NCI-H187 treated with DMSO at 0.1 percent for 48 hours (cell line): ENCODE data around the gene ZACN.

Experiments
- DNase-seq: peaks from one replicate; lab custom pipeline; 2025; lab: John Stamatoyannopoulos, UW

Gene ZACN

DNA sequence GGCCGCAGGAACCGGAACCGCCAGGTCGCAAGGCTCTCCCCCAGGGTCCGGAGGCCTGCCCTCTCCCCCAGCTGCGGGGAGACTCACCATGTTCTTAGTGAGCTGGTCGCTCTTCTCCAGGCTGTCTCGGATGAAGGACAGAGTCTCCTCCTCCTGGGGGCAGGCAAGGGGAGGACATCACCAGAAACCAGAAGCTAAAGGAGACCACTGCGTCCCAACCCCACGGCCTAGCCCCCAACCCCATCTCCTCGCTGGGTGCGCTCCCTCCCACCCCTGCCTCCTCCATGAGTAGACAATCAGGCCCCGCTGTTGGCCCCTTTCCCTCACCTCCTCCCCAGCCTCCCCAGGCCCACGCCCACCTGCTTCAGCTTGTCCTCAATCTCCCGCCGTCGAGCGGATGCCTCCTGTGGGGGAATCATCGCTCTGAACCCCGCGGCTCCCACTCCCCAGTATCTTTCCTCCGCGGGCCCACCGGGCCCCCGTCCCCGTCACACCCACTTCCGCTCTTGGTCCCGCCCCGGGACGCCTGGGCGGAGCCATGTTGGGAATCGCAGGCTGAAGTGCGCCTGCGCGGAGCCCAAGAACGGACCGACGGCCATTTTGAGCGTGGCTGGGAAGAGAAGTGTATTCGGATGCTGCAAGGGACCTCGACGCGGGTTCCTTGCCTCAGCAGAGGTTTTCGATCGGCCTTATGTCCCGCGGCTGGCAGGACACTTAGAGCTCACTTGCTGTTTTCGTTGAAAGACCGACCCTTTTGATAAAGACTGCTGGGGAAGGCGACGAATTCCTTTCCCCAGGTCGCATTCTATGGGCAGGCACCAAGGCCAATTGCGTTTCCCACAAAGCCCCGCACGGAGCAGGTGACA, 24.5 kb downstream of the ZACN start, which contains the start of gene EXOC7:
TSS of gene EXOC7 (minus strand) at position 514 of the 866 bp plus-strand sequence. CDS start at position 419, 95 bp downstream.
- DNase-seq, result peak; percentile 53

DNA sequence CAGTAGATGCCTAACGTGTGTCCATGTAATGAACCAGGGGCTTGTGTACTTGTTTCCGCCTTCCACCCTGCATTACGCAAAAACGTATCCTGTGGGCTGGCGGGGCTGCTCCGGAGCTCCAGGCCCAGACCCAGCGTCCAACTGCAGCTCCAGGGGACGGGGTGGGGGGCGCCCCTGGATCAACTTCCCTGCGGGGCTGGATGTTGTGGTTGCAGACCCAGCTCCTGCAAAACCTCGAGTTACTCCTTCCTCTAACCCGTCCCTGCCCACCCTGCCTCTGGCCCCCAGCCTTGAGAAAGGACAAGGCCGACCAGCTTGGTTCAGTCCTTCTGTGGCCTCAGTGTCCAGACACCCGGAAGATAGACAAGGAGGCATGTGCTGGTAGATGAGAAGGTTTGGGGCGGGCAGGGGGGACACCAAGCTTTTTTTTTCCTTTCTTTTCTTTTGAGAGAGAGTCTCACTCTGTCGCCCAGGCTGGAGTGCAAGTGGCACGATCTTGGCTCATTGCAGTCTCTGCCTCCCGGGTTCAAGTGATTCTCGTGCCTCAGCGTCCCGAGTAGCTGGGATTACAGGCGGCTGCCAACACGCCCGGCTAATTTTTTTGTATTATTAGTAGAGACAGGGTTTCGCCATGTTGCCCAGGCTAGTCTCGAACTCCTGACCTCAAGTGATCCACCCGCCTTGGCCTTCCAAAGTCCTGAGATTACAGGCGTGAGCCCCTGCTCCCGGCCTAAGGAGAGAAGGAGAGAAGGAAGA, 25.3 kb downstream of the ZACN start:
- no peak for DNase-seq

DNA sequence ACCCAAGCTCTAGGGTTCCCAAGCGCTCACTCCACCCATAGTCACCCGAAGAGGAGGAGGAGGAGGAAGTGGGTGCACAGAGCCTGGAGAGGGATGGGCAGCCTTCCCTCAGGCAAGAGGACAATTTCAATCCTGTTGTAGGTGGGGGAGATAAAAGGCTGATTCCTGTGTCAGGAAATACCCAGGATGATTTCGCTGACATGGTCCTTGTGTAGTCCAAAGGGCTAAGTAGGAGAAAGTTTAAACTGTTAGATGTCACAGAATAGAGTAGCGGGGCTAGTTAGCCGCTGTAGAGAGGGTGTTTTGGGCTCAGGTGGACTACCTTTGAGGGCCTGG, 25.9 kb downstream of the ZACN start:
- no peak for DNase-seq

DNA sequence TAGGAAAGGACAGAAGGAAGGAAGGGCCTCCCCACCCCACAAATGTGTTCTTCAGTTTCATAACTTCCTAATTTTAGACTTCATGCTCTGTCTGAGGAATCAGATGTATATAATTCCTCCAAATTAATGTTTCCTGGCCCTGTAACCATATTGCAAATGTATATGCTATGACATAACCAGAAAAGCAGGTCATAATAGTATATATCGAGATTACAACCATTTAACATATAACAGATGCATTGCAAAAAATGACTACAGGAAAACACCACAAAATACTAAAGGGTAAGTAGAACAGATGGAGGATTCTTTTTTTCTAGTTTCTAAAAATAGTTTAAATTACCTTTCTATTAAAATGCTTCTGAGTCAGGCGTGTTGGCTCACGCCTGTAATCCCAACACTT, 27.7 kb downstream of the ZACN start:
- no peak for DNase-seq

DNA sequence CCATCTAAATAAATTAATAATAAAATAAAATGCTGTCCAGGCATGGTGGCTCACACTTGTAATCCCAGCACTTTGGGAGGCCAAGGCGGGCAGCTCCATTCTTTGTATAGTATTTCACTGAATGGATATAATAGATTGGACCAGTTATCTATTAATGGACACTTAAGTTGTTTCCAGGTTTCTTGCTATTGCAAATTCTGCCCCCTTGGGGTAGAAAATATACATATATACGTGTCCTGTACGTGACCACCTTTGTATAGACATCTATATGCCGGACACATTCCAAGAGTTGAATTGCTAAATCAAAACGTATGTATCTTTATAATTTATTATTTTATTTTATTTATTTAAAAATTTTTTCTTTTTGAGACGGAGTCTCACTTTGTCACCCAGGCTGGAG, 28.5 kb downstream of the ZACN start:
- no peak for DNase-seq

DNA sequence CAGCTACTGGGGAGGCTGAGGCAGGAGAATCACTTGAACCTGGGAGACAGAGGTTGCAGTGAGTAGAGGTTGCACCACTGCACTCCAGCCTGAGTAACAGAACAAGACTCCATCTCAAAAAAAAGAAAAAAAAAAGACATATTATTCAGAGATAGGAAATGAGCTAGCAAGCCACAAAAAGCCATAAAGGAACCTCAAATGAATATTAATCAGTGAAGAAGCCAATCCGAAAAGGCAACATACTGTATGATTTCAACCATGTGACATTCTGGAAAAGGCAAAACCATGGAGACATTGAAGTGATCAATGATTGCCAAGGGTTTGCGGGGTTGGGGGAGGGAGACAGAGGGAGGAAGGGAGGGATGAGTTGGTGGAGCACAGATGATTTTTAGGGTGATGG, 33.0 kb downstream of the ZACN start:
- DNase-seq, result no peak

GRCh38 chr17:76115138-76115754, 36.3 kb downstream of the ZACN start:
- no peak for DNase-seq

- DNase-seq, result no peak
Observed at GRCh38 chr17:76119409-76120371, 40.7 kb downstream of the ZACN start.

DNA sequence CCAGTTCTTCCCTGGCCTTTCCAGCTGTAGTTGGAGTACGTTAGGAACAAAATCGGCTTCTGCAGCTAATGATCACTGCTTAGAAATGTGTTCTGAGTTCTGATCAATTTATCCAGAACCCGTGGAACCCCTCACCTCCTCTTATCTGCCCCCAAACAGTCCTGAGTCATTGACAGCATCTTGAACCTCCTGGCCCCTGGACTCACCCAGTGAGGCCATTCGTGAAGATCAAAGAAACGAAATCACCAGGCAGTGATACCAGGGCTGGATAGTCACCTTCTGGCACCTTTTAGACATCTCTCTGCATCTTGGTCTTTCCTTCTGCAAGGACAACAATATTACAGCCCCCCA, 41.7 kb downstream of the ZACN start:
- DNase-seq, result no peak

DNA sequence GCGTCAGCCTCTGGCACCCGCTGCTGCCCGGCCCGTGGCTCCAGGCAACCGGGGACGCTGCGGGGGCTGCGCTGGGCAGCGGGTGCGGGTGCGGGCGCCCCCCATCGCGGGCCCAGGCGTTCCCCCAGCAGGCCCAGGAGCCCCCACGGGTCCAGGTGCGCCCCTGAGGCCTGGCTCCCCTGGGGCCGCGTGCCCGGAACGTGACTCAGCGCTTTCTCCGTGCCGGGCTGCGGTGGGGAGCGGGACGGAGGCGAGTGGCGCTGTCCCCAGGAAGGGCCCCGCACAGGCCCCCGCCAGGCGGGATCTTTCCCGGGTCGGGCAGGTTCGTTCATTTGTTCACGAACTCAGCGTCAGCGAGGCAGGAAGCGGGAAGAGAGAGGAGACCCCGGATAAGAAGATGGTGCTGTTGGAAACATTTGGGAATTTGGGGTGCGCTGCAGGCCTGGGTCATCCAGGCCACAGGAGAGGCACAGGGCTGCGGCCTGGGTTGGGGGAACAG, 43.0 kb downstream of the ZACN start:
- DNase-seq, result no peak

DNA sequence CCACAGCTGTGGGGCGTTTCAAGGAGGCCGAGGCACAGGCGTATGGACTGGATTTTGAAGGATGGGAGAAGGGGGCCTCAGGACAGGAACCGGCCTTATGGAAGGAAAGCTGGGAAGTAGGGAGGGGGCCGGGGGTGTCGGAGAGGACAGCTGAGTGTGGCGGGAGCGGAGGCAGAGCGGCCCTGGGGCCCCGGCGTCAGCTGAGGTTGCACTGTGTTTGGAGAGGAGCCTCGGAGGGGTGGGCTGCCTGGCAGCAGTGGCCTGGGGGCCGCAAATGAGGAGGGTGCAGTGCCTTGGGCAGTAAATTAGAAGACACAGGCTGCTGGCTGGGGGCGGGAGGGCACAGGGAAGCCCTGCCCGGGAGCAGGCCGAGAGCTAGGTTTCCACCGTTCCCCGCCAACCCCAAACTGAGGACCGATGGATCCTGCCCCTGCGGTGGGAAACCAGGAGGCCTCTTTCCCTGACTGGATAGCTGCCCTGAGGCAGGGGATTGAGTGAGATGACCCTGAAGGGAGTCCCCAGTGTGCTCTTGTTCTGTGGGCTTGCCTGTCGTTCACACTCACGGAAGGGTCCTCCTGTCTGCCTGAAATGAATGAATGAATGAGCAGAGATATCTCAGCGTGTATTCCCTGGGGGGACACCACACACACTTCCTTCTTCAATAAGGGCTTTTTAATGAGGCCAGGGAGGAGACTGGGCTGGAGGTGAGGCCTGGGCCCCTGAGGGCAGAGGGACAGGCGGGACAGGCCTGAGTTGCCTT, 43.6 kb downstream of the ZACN start:
- no peak for DNase-seq

DNA sequence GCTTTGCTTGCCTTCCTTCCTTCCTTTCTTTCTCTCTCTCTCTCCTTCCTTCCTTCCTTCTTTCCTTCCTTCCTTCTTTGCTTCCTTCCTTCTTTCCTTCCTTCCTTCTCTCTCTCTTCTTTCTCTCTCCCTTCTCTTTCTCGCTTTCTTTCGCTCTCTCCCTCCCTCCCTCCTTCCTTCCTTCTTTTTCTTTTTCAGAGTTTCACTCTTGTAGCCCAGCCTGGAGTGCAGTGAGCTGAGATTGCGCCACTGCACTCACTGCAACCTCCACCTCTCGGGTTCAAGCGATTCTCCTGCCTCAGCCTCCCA, 44.2 kb downstream of the ZACN start:
- no peak for DNase-seq

GRCh38 chr17:76123749-76124581, 45.0 kb downstream of the ZACN start:
- no peak for DNase-seq

GRCh38 chr17:76124582-76125390, 45.8 kb downstream of the ZACN start:
- no peak for DNase-seq

DNA sequence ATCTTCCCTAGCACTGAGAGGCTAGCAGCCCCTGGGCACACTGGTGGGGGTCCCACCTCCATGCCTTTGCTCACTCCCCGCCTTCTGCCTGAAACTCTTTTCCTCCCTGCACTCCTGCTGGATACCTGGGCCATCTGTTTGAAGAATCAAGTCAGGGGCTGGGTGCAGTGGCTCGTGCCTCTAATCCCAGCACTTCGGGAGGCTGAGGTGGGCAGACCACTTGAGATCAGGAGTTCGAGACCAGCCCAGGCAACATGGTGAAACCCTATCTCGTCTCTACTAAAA, 46.4 kb downstream of the ZACN start:
- DNase-seq, result no peak

- no peak for DNase-seq
Observed at GRCh38 chr17:76125922-76126321, 46.9 kb downstream of the ZACN start.

GRCh38 chr17:76130473-76130872, 51.5 kb downstream of the ZACN start:
- no peak for DNase-seq

DNA sequence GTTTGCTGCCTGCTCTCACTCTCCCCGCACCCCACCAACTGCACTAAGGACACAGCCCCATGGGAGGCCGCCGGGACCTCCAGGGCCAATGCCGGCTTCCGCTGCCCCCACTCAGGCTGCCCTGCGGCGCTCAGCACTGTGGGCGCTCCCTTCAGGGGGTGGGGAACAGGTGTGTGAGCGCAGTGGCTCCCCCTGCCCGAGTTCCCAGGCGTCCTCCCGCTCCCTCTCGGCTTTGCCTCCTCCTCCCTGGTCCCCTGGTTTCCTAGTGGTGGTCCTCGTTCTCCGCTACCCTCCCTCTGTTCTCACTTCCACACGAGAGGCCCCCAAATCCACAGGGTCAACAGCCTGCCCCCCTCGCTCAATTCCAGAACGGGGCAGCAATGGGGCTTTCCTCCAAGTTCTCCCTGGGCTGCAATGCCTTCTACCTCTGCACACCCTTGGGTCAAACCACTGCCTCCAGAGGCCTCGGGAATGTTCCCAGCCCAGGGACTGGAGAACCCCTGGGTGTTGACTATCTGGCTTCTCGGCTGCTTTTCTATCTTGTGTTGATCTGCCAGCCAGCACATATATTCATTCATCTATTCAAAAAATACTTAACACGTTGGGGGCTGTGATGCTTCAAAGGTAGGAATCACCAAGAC, 52.2 kb downstream of the ZACN start:
- DNase-seq, result no peak
